ENCODE measurements around the gene C9orf78.

The C9orf78 gene

DNA sequence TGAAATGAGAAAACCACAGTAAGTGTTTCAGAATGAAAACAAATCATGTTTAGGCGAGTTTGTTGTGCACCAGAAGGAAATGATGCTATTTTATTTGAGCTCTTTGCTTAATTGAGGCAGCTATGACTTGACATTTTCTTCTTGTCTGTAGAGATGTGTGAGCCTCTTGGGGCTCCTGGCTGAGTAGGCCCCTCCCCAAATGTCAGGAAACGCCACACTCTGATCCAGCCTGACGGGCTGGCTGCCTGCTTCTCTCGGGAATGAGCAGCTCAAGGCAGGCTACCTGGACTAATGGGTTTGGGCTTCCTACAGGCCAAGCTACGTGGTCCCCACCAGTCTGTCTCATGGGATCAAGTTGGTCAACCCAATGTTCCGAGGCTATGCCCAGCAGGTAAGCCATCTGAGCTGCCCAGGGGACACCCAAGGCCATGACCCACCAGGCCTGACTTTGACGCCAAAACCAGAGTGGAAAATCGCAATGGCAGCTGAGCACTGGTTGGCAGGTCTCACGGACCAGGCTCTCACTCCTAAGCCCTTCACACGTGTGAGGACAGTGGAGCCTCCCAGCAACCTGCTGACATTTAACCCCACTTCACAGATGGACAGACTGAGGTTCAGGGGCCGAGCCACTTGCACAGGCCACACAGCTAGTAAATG, 30.0 kb upstream of the C9orf78 start:
- TF ChIP-seq, protein P1, sequence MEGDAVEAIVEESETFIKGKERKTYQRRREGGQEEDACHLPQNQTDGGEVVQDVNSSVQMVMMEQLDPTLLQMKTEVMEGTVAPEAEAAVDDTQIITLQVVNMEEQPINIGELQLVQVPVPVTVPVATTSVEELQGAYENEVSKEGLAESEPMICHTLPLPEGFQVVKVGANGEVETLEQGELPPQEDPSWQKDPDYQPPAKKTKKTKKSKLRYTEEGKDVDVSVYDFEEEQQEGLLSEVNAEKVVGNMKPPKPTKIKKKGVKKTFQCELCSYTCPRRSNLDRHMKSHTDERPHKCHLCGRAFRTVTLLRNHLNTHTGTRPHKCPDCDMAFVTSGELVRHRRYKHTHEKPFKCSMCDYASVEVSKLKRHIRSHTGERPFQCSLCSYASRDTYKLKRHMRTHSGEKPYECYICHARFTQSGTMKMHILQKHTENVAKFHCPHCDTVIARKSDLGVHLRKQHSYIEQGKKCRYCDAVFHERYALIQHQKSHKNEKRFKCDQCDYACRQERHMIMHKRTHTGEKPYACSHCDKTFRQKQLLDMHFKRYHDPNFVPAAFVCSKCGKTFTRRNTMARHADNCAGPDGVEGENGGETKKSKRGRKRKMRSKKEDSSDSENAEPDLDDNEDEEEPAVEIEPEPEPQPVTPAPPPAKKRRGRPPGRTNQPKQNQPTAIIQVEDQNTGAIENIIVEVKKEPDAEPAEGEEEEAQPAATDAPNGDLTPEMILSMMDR (conservative IDR thresholded peaks at IDR 0.05) = no peak
- H3K27ac ChIP-seq = no peak overlapping the region

DNA sequence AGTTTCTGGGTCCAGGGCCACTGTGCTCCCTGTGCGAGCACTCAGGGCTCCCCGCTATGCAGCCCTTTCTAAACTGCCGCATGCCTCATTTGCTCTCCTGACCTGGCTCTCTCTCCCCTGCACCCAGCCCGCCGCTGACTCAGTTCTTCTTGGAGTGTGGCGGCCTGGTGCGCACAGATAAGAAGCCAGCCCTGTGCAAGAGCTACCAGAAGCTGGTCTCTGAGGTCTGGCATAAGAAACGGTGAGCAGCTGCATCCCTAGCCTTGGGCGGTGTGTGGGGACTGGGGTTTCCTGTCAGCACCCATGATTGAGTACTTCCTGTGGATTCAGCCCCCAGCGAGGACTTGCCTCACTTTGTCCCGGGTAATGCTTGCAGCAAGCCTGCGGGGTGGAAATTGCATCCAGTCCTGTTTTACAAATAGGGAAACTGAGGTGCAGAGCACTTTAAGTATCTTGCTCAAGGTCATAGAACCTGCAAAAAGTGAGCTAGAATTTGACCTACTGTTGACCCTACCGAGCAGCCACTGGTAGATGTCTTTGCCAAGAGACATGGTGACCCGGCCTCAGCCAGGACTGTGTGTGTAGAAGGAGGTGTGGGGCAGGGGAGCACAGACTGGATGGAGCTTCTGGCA, 28.1 kb upstream of the C9orf78 start:
- TF ChIP-seq, protein P1 (conservative IDR thresholded peaks at IDR 0.05) = no peak
- no peak overlapping the region for H3K27ac ChIP-seq

DNA sequence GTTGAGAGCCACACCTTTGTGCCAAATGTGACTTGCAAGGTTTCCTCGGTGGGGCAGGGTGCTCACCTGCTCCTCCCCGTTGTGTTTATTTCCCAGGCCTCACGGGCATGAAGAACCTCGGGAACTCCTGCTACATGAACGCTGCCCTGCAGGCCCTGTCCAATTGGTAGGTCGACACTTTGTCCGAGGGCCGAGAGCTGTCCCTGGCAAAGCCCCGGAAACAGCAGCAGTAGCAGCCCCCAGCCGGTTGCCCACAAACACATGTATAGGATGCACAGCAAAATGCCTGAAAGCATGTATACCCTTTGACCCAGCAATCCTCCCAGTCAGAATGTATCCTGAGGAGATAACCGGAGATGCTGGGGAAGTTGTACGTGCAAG, 26.4 kb upstream of the C9orf78 start:
- TF ChIP-seq, protein P1 (conservative IDR thresholded peaks at IDR 0.05) = no peak
- no peak overlapping the region for H3K27ac ChIP-seq

DNA sequence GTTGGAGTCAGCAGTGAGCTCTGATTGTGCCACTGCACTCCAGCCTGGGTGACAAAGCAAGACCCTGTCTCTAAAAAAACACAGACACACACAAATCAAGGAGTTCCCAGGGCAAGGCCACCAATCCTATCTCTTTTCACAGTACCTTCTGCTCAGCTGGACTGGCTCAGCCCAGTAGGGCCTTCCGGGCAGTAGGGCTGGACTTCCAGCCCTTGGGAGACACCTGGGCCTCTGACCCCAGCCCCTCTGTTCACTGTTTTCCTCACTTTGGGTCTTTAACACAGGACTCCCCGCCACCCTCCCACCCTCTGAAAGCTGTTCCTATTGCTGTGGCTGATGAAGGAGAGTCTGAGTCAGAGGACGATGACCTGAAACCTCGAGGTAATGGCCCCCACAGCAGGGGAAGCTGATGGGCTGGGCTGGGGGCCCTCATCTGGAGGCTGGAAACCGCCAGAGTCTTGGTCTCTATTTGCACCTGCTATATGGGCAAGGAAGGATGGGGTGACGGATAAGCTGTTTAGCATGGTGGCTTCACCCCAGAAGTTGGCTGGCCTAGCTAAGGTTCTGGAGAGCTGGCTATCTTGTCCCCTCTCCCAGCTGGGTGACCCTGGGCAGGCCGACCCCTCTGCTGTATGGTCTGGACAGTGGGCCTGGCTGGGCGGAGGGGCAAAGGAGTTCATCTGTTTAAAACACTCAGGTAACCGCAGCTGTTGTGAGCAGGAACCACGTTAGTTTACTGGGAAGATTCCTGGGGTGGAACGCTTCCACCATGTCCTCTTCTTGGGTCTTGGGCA, 25.8 kb upstream of the C9orf78 start:
- TF ChIP-seq, protein P1 (conservative IDR thresholded peaks at IDR 0.05) = no peak
- H3K27ac ChIP-seq = no peak overlapping the region

DNA sequence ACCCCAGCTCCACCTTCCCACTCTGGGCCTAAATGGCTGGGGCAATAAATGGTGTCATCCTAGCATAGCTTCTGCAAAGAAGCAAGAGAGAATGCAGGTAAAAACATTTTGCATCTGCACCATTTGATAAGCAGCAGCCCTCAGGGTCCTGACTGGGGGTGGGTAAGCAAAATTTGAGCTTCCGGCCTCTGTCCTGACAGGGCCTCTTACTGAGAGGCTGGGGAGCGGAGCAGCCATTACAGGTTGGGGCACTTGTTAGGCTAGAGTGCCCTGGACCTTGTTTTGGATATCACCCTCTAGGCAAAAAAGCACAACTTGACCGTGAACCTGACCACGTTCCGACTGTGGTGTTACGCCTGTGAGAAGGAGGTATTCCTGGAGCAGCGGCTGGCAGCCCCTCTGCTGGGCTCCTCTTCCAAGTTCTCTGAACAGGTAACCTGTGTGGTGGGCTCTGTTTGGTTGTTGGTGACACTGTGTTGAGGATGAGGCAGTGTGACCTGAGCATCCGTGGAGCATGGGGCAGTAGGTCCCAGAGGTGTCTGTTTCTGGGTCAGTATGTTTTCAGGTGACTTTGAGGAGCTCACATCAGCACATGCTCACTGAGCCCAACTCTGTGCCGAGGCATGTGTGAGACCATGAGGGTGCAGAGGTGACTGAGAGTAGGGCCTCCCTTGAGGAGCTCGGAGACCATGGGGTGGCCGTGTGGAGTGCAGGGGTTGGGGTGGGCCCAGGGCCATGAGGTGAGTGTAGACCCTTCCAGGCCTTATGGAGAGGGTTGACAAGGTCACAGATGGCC, 23.3 kb upstream of the C9orf78 start:
- TF ChIP-seq, protein P1 (conservative IDR thresholded peaks at IDR 0.05) = no peak
- no peak overlapping the region for H3K27ac ChIP-seq

DNA sequence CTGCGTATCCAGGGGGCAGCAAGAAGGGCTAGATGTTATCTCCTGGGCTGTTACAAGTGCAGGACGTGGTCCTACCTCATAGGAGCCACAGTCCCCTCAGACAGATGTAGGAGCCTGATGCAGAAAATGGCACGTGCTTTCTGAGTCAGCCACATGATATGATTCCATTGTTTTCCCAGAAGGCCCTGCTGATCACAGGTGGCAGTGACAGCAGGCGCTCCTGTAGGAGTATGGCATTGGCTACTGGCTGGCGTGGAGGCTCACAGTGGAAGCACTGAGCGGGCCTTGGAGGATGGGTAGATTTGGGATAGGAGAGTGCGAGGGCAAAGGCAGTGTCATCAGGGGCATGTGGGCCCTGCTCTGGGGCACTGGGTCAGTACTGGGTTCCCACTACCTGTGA, 22.1 kb upstream of the C9orf78 start:
- no peak overlapping the region for H3K27ac ChIP-seq
- TF ChIP-seq, protein P1 (conservative IDR thresholded peaks at IDR 0.05) = no peak

Measured in VCaP (cell line).